Measurements from ENCODE around the gene FIBP.

The FIBP gene

GRCh38 chr11:65882120-65883057 lies 5.9 kb downstream of the FIBP start:
- Histone ChIP-seq H3K9me3 (no peaks in the 10 kb centered on the region), H3K36me3 (peaks cover 25% of the 10 kb centered on the region), H3K27ac (no peak overlapping the region), H3K27me3 (no peaks in the 10 kb centered on the region), H3K4me3 (ENCODE audit: low read depth in 1 of 2, low read length in 1 of 2) (no peak overlapping the region), H3K4me1 (ENCODE audit: control insufficient read depth in 1 of 2, insufficient read depth in 1 of 2, low read depth in 1 of 2, low read length in 1 of 2) (peaks cover 18 to 33% of the 10 kb centered on the region in 2 experiments)
- no peak for TF ChIP-seq CTCF (IDR thresholded peaks at IDR 0.05)

DNA sequence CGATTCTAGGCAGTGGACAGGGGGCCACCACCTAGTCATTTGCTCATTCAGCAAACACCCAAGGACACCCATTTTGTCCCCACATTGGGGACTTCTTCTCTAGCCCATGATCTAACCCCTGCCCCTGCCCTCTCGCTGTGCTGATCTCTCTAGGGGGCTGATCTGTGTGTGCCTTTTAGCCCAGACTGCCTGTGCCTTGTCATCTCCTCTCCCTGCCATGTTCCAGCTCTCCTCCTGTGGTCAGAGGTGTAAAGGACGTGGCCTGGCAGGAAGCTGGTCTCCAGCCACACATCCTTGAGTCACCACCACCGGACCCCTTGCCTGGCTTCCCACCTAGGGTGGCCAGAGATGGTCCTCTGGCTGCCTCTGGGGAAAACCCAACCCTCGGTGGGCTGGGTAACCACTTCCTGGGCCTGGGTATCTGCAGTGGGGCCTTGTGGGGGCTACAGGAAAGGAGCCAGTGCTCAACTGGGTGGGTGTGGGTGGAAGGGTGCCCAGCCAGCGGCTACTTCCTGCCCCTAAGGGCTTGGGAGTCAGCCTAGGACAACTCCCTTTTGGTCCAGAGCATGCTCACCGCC lies 7.3 kb downstream of the FIBP start:
- Histone ChIP-seq H3K9me3 (no peaks in the 10 kb centered on the region), H3K4me3 (ENCODE audit: low read depth in 1 of 2, low read length in 1 of 2) (no peak overlapping the region), H3K27ac (no peak overlapping the region), H3K4me1 (ENCODE audit: control insufficient read depth in 1 of 2, insufficient read depth in 1 of 2, low read depth in 1 of 2, low read length in 1 of 2) (peaks cover 10 to 18% of the 10 kb centered on the region in 2 experiments), H3K36me3 (peaks cover 25% of the 10 kb centered on the region), H3K27me3 (no peaks in the 10 kb centered on the region)
- TF ChIP-seq CTCF (IDR thresholded peaks at IDR 0.05): no peak

- Histone ChIP-seq H3K36me3 (peaks cover 25% of the 10 kb centered on the region), H3K9me3 (no peaks in the 10 kb centered on the region), H3K27ac (no peak overlapping the region), H3K27me3 (no peaks in the 10 kb centered on the region), H3K4me3 (ENCODE audit: low read depth in 1 of 2, low read length in 1 of 2) (no peak overlapping the region), H3K4me1 (ENCODE audit: control insufficient read depth in 1 of 2, insufficient read depth in 1 of 2, low read depth in 1 of 2, low read length in 1 of 2) (peaks cover 9 to 13% of the 10 kb centered on the region in 2 experiments)
- TF ChIP-seq CTCF (IDR thresholded peaks at IDR 0.05): no peak
Measured at GRCh38 chr11:65880027-65880426, 8.2 kb downstream of the FIBP start.

GRCh38 chr11:65879617-65880016 lies 8.7 kb downstream of the FIBP start, which contains the start of gene CTSW:
TSS of gene CTSW (plus strand) at chr11:65879837. CDS start at chr11:65879855, 18 bp downstream.
- H3K36me3 ChIP-seq: peaks cover 25% of the 10 kb centered on the region
- no peak within 1 kb of the TSS for H3K27ac ChIP-seq
- no peak for TF ChIP-seq CTCF (IDR thresholded peaks at IDR 0.05)
- no peaks in the 10 kb centered on the region for H3K9me3 ChIP-seq
- H3K4me3 ChIP-seq (ENCODE audit: low read depth in 1 of 2, low read length in 1 of 2): no peak within 1 kb of the TSS
- peaks cover 5 to 9% of the 10 kb centered on the region in 2 experiments for H3K4me1 ChIP-seq (ENCODE audit: control insufficient read depth in 1 of 2, insufficient read depth in 1 of 2, low read depth in 1 of 2, low read length in 1 of 2)
- H3K27me3 ChIP-seq: no peaks in the 10 kb centered on the region

DNA sequence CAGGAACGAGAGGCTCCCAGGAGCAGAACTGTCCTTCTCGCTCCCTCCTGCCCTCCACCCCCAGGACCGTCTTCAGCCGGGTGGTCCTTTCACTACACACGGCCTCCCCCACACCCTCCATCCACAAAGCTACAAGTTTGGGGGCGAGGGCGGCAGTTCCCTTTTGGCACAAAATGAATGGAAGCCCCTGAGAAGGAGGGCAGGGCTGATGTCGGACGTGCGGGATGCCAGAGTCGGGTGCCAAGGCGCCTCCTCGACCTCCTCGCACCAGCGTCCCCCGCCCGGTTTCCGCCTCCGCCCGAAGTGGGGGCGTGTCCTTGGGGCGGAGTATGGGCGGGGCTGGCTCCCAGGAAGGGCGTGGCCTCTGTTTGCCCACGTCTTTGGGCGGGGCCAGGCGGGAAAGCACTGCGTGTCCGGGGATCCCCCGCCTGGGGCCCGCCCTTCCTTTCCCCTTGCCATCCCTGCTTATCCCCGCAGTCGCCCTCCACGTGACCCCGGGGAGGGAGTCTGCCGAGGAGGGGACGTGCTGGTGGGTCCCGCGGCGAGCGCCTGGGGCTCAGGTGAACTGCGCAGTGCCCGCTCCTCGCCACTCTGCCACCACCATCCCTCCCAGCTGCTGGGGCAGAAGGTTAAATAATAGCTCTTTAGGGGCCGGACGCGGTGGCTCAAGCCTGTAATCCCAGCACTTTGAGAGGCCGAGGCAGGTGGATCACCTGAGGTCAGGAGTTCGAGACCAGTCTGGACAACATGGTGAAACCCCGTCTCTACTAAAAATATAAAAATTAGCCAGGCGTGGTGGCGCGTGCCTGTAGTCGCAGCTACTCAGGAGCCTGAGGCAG lies 14.7 kb downstream of the FIBP start:
- Histone ChIP-seq H3K27me3 (no peaks in the 10 kb centered on the region), H3K36me3 (no peaks in the 10 kb centered on the region), H3K9me3 (no peaks in the 10 kb centered on the region), H3K4me1 (ENCODE audit: control insufficient read depth in 1 of 2, insufficient read depth in 1 of 2, low read depth in 1 of 2, low read length in 1 of 2) (peaks cover 35 to 41% of the 10 kb centered on the region in 2 experiments), H3K4me3 (ENCODE audit: low read depth in 1 of 2, low read length in 1 of 2) (peak overlapping the region; percentile 91), H3K27ac (peak overlapping the region; percentile 76)
- peak; percentile 50 for TF ChIP-seq CTCF (IDR thresholded peaks at IDR 0.05)

Measured in neutrophil (primary cell).